GM19372 (cell line): ENCODE data around the gene SPINT1.

Experiments used
- ATAC-seq: cut with Tn5 transposase; IDR thresholded peaks from one replicate; pipeline ENCODE4 v1.9.1; 2021; ENCODE audit warnings: mild to moderate bottlenecking, low read depth, moderate library complexity; ENCODE audit not compliant: unreplicated experiment

The SPINT1 gene

GRCh38 chr15:40828447-40829036 is 15.3 kb upstream of the SPINT1 start, which contains the start of gene PPP1R14D:
Gene PPP1R14D (minus strand): TSS chr15:40828708. CDS start chr15:40828641, 67 bp downstream.
- ATAC-seq, result no peak

GRCh38 chr15:40829115-40829514 is 14.7 kb upstream of the SPINT1 start:
- no peak for ATAC-seq

DNA sequence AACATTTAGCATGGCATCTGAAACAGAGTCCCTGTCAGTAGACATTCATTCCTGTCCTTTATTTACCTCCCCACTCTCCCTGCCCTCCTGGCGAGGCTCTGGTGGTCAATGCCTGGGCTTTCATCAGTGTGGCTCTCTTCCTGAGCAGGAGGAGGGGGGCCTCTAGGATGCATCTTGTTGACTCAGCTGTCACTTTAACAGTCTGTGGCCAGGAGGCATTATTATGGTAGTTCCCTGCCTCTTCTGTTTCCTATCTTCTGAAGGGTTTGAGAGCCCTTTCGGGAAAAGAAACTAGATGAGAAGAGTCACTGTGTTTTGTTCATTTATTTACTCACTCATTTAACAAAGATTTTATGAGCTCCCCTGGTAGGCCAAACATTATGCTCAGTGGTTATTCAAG is 13.0 kb upstream of the SPINT1 start:
- no peak for ATAC-seq

- no peak for ATAC-seq
Measured at GRCh38 chr15:40831861-40832260, 12.0 kb upstream of the SPINT1 start.

- no peak for ATAC-seq
Measured at GRCh38 chr15:40832903-40833302, 10.9 kb upstream of the SPINT1 start.

DNA sequence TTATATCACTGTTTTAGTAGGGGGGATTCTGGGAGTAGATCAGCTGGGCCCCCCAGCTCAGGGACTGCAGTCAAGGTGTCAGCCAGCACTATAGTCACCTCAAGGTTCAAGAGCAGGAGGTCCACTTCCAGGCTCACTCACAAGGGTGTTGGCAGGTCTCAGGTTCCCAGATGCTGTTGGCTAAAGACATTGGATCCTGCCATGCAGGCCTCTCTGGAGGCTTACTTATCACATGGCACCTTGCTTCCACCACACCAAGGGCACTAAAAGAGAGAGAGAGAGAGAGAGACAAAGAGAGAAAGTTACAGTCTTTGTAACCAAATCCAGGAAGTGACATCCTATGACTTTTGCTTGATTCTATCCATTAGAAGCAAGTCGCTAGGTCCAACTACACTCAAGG is 7.8 kb upstream of the SPINT1 start:
- ATAC-seq, result no peak

DNA sequence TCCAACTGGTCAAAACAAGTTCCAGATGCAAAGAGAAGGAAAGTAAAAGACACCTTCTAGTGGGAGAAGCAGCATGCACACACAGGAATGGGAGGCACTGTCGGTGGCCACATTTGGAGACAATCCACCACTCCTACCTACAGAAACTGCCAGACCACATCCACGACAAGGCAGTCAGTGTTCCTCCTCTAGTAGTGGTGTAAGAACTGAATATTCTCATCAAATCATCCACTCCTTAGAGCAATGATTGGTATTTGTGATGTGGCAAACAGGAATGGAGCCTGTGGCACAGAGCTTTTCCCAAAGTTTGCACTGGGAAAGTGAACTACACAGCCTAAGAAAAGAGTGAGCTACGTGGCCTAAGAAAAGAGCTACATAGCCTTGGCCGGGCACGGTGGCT is 5.1 kb upstream of the SPINT1 start:
- no peak for ATAC-seq

- no peak for ATAC-seq
Measured at GRCh38 chr15:40841741-40842140, 2.1 kb upstream of the SPINT1 start.

GRCh38 chr15:40843261-40843884 is 475 bp upstream of the SPINT1 start:
- no peak for ATAC-seq

- ATAC-seq, result no peak
Measured at GRCh38 chr15:40844696-40845030, 815 bp downstream of the SPINT1 start.

GRCh38 chr15:40845036-40845435 is 1.2 kb downstream of the SPINT1 start:
- ATAC-seq, result no peak

DNA sequence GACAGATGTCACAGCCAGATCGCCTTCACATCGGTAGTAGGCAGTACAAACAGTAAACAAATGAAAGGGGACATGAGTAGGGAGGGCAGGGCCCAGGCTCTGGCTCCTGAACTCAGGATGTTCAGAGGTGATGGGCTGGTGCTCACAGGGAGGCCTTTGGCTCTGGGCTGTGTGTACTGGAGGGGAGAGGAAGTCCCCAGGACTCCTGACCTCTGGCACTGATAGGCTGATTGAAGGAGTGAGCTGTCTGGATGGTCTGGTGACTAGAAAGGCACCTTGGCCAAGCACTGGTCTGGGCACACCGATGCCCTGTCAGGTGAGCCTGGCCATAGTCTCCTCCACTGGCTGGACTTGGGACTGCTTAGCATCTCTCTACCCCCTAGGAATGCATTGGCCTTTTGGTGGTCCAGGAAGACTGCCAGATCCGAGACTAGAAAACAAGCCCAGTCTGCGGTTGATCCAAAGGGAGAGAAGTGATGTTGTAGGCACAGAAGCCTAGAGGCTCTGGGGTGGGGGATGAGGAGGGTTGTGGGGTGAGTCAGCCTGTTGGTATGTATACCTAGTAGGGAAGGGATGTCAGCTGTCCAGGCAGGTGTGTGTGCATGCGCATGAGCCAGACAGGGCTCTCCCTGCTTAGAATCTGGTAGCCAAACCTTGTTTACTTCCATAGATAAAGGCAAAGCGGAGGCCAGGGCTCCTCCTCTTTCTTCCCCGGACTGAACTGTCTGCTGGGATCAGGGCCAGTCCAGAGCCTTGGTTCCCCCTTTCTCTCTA is 1.9 kb downstream of the SPINT1 start:
- ATAC-seq, result no peak

- no peak for ATAC-seq
Measured at GRCh38 chr15:40846841-40847222, 3.0 kb downstream of the SPINT1 start.

- no peak for ATAC-seq
Measured at GRCh38 chr15:40847223-40847961, 3.5 kb downstream of the SPINT1 start.

DNA sequence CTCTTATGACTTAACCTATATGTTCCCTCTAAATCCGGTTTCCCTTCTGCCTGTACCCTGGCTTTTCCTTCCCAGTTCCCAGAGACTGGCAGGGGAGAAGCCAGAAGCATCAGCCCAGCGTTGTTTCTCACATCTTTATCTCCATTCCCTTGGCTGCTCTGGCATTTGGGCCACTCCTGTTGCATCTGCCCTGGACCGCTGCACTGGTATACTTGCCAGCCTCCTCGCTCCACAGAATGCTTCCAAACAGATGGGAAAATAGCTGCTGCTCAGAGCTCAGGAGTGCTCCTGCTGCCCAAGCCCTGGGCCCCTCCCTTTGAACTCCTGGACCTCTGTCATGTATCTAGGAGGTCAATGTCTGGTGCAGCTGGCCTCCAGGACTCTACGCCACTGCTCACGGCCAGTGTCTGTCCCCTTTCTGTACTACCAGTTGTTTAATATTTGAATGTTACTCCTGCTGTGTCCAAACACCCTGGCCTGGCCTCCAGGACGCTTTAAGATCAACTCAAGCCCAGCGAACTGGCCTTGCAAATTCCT is 6.8 kb downstream of the SPINT1 start:
- ATAC-seq, result no peak

- ATAC-seq, result no peak
Measured at GRCh38 chr15:40852529-40852928, 8.7 kb downstream of the SPINT1 start.

GRCh38 chr15:40853241-40853890 is 9.5 kb downstream of the SPINT1 start:
- no peak for ATAC-seq

DNA sequence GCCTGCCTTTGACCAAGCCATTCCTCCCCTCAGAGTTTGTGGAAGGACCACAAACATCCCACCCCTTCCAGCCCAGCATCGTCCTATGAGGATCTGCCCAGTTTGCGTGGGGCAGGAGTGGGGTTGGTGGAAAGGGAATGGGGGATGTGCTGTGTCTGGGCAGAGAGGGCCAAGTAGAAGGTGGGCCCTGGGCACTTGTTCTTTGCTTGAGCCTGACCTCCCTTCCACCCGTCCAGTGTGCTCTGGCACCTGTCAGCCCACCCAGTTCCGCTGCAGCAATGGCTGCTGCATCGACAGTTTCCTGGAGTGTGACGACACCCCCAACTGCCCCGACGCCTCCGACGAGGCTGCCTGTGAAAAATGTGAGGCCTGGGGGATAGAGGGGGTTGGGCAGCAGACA is 10.3 kb downstream of the SPINT1 start:
- ATAC-seq, result no peak

- no peak for ATAC-seq
Measured at GRCh38 chr15:40855706-40856234, 11.9 kb downstream of the SPINT1 start.

DNA sequence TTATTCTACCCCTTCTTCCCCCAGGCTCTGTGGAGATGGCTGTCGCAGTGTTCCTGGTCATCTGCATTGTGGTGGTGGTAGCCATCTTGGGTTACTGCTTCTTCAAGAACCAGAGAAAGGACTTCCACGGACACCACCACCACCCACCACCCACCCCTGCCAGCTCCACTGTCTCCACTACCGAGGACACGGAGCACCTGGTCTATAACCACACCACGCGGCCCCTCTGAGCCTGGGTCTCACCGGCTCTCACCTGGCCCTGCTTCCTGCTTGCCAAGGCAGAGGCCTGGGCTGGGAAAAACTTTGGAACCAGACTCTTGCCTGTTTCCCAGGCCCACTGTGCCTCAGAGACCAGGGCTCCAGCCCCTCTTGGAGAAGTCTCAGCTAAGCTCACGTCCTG is 12.9 kb downstream of the SPINT1 start:
- ATAC-seq, result no peak
